NCI-H446 treated with DMSO at 0.1 percent for 48 hours (cell line): ENCODE measurements around the gene SGSM2.
A peak's percentile ranks its signal among the peaks of the same experiment; 100 is the strongest.

Experiments
- DNase-seq: peaks from one replicate; lab custom pipeline; 2025; lab: John Stamatoyannopoulos, UW

Gene SGSM2

DNA sequence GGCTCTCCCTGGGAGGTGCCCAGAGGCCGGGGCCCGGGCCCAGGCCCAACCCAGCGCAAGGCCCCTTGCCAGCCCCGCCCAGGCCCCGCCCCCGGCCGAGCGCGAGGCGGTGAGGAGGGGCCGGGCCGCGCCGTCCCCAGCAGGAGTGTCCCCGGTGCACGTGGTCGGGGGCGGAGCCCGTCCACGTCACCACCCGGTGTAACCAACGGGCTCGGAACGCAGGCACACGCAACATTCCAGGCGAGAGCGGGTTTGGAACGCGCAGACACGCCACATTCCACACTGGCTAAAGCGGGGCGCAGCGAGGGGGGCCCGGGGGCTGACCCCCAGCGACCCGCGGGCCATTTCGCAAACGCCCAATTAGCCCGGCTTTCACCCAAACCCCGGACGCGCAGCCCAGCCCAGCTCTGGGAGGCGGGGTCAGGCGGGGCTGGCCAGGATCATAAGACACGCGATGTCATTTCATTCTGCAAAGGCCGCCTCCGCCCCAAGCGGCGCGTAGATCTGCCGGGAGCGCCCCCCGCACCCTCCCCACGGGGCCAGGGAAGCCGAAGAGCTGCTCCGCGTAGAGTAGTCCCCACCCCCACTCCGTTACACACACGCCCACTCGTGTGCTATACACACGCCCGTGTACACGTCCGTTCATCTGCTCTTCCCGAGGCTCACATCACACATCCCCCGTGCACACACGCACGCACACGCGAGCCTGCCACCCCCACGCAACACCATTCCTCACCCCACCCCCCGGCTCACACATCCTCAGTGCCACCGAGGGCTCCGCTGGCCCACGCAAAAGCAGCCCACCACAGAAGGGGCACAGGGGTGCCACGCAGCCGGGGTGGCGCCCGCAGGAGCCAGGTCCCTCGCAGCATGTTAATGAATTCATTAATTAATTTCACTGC lies 62.5 kb downstream of the SGSM2 start:
- DNase-seq = peak; percentile 82

DNA sequence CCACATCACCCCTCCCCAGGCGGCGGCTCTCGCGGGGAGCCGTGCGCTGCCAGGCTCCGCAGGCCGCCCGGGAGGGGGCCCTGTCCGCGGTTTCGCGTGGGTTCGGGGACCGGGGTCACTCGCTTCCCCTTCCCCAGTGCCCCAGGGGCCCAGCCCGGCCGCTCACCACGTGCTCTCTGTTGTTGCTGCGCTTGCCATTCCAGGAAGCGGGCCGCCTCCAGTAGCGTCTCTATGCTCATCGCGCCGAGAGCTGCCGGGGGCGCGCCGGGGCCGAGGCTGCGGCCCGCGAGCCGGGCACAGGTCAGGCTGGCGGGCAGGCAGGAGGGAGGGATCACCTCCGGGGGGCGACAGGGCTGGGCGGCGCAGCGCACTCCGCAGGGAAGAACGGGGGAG lies 63.2 kb downstream of the SGSM2 start:
- no peak for DNase-seq

- peak; percentile 90 for DNase-seq
These were observed 63.6 kb downstream of the SGSM2 start, which contains the start of gene MNT for GRCh38 chr17:2400877-2401425. TSS of gene MNT (minus strand) at chr17:2401060. CDS start at chr17:2400712, 348 bp downstream.

GRCh38 chr17:2401426-2402221 lies 64.3 kb downstream of the SGSM2 start:
- peak; percentile 97 for DNase-seq

DNA sequence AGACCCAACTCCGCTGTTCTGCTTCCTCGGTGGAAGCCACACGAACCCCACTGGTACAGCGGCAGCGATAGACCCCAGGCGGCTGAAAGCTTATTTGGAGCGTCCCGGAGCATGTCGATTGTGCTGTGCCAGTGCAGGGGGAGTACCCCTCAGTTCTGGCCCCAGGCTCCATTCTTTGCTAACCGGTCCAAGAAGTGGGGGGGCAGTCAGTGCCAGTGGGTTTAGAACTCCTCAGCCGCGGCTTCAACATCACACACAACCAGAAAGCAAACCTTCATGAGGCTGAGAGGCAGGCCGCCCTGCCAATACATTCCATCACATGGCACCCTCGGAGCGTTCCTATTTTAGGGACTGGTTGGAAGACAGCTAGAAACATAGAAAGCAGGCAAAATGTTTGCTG lies 65.2 kb downstream of the SGSM2 start:
- no peak for DNase-seq

GRCh38 chr17:2403044-2403443 lies 65.7 kb downstream of the SGSM2 start:
- no peak for DNase-seq

GRCh38 chr17:2405247-2405926 lies 68.1 kb downstream of the SGSM2 start:
- no peak for DNase-seq

DNA sequence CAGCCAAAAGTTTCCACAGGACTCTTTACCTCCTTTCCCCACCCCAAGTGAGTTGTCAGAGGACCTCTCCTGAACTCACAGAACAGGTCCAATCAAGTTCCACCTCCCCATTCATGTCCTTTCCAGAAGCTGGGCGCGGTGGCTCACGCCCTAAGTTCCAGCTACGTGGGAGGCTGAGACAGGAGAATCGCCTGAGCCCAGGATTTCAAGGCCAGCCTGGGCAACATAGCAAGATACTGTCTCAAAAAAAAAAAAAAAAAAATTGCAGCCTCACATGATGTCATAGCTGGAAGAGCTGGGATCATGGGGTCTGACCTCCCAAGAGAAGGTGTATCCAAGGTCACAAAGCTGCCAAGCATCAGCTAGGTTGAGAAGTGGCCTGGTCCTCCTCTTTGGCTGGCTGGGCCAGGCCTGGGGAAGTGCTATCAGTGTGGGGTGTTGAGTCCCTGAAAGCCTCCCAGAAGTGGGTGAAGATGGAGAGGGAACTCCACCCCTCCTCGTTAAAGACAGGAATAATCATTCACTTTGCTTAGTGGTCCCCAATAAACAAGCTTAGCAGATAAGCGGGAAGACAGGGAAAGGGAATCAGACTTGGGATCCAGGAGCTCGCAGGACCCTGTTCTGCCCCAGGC lies 69.1 kb downstream of the SGSM2 start:
- DNase-seq = no peak

DNA sequence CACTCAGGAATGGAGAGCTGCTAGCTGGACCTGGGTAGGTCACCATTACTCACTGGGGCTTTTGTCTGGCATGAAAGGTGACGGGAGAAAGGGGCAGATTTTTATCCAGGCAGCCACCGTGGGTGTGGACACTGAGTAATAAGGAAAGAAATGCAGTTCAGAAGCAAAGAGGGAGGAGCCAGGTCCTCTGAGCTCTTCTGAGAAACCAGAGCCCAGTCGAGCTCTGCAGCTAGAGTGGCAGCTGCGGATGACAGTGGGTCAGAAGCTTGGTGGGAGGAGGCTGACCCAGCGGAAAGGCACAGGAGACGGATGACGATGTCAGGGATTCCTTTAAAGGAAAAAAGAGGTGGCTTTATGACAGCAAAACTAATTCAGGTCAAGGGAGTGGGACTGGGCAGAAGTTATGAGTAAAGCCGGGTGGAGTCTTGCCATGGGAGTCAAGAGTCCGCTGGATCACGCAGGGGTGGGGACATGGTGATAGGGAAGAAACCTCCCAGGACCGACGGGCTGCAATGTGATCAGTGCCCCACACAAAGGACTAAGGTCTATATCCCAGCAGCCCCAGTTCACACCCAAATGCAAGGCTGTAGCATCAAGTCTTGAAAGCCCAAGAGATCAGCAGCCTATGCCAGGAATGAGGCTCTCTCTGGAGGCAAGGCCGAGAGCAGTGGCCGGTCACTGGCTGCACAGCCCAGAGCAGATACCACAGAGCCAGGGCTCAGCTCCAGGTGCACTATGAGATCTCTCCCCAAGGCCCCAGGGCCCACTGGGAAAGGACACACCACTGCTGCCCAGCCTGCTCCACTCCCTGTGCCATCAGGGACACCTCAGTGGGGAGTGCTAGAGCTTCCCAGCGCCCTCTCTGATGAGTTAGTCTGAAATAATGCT lies 69.8 kb downstream of the SGSM2 start:
- no peak for DNase-seq

- no peak for DNase-seq
These were observed 73.7 kb downstream of the SGSM2 start for GRCh38 chr17:2410951-2411350.

DNA sequence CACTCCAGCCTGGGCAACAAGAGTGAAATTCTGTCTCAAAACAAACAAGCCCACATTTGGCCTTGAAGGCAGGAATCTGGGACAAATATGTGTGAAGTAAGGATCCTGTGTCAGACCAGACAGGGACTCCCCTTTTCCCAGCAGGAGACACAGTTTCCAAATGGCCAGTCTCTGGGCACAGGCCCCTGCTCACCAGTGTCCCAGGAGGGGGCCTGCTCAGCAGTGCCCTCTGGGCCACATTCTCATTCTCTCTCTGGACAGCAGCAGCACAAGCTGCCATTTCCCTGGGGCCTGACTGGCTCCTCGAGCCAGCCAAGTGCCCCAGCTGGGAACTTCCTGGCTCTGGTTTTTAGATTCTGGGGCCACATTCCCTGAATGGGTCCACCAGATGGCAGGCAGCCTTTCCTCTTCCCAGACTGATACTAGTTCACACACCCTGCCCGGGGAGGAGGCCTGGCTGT lies 75.3 kb downstream of the SGSM2 start:
- DNase-seq = peak; percentile 75

- DNase-seq = no peak
These were observed 77.3 kb downstream of the SGSM2 start for GRCh38 chr17:2414446-2415064.

DNA sequence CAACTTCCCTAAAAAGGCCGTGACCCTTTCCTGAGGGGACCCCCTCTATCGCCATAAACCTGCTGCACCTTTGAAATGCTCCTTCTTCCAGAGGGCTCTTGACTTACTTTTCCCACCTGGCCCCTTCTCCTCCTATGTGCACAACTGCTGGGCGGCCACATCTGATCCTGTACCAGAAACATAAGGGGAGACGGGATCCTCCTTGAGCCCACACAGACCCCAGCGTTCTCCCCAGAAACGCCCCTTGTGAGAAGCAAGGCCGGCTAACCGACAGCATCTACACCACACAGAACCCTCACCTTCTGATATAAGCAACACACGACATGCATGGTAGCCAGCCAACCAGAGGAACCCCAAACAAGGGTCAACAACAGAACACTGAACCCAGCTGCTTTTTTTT lies 77.8 kb downstream of the SGSM2 start:
- DNase-seq = no peak

GRCh38 chr17:2416010-2416734 lies 78.9 kb downstream of the SGSM2 start:
- DNase-seq = peak; percentile 54

GRCh38 chr17:2418572-2418971 lies 81.3 kb downstream of the SGSM2 start:
- no peak for DNase-seq

DNA sequence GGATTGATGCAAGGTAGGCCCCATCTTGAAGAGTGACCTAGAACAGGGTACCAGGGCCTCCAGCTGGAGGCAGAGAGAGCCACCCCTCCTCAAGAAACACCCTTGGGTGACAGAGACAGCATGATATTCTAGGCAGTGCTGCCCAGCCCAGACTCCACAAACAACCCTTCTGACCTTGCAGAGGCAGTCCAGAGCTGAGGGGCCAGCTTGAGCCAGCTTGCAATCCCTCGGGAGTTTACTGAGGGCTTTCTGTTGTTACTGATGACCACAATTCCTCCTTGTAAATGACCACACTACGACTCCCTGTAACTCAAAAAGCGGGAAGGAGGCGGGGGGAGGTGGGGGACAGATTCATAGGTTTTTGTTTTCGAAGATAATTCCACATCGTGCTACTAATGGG lies 82.2 kb downstream of the SGSM2 start:
- no peak for DNase-seq

DNA sequence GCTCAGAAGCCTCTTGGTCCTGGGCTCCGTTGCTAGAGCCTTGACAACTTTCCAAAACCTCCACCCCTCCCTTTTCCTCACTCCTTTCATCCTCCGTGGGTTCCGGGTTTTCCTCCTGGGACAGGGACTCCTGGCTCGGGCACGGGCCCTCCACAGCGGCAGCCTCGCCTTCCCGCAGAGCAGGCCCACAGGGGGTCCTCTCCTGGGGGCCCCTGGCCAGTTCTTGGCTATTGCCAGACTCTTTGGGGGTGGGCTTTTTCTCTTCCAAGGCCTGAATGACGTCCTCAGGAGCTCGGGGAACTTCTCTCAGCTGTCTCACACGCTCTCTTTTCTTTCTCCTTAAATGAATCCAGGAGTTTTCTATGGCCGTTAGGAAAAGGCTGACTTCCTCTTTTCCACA lies 82.9 kb downstream of the SGSM2 start:
- no peak for DNase-seq

DNA sequence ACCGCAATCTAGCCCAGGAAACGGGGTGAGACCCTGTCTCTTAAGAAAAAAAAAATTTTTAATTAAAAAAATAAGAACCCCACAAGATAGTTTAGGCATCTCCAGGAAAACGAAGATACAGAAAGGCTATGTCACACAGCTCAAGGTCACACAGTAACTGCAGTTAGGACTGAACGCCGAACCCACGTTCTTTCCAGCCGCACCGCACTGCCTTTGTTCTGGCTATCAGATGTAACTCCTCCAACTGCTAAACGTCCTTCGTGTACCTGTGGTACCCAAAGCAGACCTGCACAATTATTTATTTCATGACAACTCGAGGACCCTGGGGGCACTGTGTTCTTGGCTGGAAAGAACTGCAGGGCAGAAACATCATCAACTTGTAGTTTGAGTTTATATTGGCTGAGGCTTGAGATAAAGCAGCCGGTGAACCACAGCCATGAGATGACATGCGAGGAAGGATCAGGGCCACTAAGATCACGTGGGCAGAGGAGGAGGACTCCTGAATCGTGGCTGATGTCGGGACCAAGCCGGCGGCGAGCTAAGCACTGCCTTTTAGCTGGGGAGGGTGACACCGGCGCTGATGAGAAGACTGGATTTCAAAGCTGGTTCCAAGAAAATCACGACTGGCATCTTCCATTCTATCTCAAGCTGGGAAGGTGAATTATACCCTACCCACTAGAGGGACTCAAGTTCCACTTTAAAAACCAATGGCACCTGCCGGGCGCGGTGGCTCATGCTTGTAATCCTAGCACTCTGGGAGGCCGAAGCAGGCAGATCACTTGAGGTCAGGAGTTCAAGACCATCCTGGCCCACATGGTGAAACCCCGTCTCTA lies 84.2 kb downstream of the SGSM2 start:
- DNase-seq = no peak
